HG02943 (cell line): ENCODE data around the gene PPP1R1B.

Experiments used
- ATAC-seq: cut with Tn5 transposase; IDR thresholded peaks from one replicate; pipeline ENCODE4 v1.9.1; 2021; ENCODE audit warnings: mild to moderate bottlenecking, low read depth, moderate library complexity; ENCODE audit not compliant: unreplicated experiment

Gene PPP1R1B

GRCh38 chr17:39614545-39615157 is 12.1 kb upstream of the PPP1R1B start:
- no peak for ATAC-seq

- ATAC-seq = no peak
Measured at GRCh38 chr17:39615434-39615833, 11.3 kb upstream of the PPP1R1B start.

- no peak for ATAC-seq
Measured at GRCh38 chr17:39617100-39617445, 9.7 kb upstream of the PPP1R1B start.

GRCh38 chr17:39617446-39618245 is 9.1 kb upstream of the PPP1R1B start:
- no peak for ATAC-seq

- no peak for ATAC-seq
Measured at GRCh38 chr17:39618246-39618913, 8.4 kb upstream of the PPP1R1B start.

GRCh38 chr17:39618956-39619785 is 7.6 kb upstream of the PPP1R1B start:
- no peak for ATAC-seq

GRCh38 chr17:39619786-39620101 is 7.0 kb upstream of the PPP1R1B start:
- no peak for ATAC-seq

- no peak for ATAC-seq
Measured at GRCh38 chr17:39621523-39622379, 5.0 kb upstream of the PPP1R1B start.

GRCh38 chr17:39622380-39623006 is 4.3 kb upstream of the PPP1R1B start:
- ATAC-seq = no peak

GRCh38 chr17:39623356-39623950 is 3.3 kb upstream of the PPP1R1B start:
- ATAC-seq = no peak

- ATAC-seq = no peak
Measured at GRCh38 chr17:39624313-39624712, 2.4 kb upstream of the PPP1R1B start.

GRCh38 chr17:39625198-39625785 is 1.5 kb upstream of the PPP1R1B start:
- ATAC-seq = no peak

- no peak for ATAC-seq
Measured at GRCh38 chr17:39627047-39627711, 427 bp downstream of the PPP1R1B start.

- ATAC-seq = no peak
Measured at GRCh38 chr17:39627712-39628516, 1.2 kb downstream of the PPP1R1B start.

GRCh38 chr17:39628655-39629493 is 2.1 kb downstream of the PPP1R1B start:
- ATAC-seq = no peak

GRCh38 chr17:39629494-39629880 is 2.7 kb downstream of the PPP1R1B start:
- ATAC-seq = no peak

GRCh38 chr17:39629898-39630297 is 3.1 kb downstream of the PPP1R1B start:
- no peak for ATAC-seq
